Measurements from ENCODE around the gene NATD1.

The NATD1 gene

GRCh38 chr17:21289175-21289901, 36.1 kb upstream of the NATD1 start:
- DNase-seq = no peak

- no peak for DNase-seq
Measured at GRCh38 chr17:21288571-21289017, 35.4 kb upstream of the NATD1 start.

GRCh38 chr17:21287703-21288449, 34.7 kb upstream of the NATD1 start:
- DNase-seq = peak in 2 of 3 experiments; percentile 11 to 13

DNA sequence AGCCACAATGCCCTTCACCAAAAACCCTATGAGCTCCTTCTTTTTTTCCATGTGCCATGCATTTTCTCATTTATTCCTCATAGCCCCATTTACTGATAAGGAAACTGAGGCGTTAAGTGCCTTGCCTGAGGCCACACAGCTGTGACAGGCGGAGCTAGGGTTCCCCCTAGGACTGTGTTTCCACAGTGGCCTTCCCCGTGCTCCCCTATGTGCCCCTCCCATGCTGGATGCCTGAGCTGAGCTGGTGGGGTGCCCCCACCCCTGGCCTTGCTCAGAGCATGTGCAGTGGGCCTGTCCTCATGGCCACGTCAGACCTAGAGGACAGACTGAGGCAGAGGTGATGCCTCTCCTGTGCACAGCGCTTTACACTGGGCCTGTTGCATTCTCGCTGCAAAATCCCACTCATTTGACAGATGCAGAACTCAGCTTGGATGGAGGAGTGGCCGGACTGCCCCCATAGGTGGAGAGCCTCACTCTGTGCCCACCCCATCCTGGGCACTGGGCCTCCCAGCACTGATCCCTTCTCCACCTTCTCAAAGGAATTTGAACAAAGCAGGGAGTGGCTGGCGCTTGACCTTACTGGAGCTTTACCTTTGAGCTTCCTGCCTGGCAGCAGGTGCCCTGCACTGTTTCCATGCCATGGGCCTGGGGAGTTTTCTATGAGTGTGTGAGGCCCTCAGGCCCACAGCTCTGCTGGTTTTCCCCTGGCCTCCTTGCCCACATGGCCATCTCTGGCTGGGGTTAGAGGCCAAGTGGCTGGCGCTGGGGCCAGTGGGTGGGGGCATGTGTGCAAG, 33.9 kb upstream of the NATD1 start:
- DNase-seq = no peak

DNA sequence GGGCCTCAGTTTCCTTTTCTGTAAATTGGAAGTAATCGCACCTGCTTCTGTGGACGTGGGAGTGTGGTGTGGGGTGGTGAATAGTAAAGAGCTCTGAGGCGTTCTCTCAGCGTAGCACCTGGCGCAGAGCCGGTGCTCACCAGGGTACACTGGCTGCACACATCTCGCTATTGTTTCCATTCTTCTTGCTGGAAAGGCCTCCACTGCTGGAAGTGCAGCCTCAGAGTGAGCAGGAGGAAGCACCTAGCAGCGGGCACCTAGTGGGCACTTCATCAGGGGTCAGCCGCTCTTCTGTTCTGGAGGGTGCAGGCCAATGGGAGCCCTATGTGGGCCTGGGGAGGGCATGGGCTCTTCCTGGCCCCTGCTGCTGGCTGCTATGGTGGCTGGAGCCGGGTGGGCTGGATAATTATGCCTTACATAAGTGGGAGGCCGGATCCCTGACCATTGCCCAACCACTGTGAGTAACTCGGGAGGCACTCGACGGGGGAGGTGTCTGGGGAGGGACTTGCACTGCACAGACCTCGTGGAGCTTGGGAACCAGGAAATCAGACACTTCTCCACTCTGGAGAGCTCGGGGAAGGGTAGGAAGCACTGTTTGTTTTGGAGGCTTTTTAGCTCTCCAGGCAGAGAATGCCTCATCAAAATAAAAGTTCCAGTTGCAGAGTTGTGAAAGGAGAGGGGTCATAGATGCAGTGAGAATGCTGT, 33.0 kb upstream of the NATD1 start:
- DNase-seq = peak; percentile 65 to 82 (median 73)

DNA sequence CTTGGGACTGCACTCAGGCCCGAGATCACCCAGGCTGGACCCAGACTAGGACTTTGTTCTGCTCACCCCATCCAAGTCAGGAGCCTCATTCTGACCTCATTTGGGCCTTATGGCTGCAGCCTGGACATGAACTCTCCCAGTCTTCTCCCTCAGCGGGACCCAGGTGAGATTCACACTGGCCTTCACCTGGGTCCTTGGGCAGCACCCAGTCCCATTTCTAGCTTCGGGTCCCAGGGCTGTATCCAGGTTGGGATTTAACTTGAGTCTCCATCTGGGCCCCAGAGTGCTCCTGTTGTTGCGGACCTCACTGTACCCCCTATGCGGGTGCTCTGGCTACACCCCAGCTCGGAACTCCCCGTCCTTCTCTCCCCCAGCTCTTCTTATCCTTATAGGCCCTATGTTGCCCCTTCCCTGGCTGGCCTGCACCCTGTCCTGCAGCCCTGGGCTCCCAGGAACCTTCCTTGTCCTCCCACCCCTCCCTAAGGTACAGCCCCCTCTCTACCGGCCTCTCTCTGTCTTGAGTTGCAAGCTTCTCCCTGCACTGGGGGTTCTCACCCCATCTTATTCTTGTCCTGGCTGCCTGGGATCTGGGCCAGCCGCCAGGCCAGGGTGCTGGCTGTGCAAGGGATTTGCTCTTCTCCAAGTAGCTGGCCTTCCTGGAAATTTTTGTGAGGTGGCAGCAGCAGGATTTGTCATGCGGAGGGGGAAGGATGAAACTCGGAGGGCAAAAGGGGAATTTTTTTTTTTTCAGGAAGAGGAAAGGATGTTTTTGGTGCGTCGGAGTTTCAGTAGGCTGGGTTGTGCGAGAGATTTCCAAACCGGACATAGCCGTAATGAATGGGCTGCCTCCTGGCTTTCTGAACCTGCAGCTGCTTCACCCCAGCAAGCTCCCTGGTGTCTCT, 32.2 kb upstream of the NATD1 start:
- DNase-seq = peak in 2 of 3 experiments; percentile 17 to 33

- peak; percentile 89 to 97 (median 93) for DNase-seq
Measured at GRCh38 chr17:21284319-21285163, 31.3 kb upstream of the NATD1 start, which contains the start of gene MAP2K3. Gene MAP2K3 (plus strand): TSS chr17:21284711. CDS start chr17:21284921, 210 bp downstream.

DNA sequence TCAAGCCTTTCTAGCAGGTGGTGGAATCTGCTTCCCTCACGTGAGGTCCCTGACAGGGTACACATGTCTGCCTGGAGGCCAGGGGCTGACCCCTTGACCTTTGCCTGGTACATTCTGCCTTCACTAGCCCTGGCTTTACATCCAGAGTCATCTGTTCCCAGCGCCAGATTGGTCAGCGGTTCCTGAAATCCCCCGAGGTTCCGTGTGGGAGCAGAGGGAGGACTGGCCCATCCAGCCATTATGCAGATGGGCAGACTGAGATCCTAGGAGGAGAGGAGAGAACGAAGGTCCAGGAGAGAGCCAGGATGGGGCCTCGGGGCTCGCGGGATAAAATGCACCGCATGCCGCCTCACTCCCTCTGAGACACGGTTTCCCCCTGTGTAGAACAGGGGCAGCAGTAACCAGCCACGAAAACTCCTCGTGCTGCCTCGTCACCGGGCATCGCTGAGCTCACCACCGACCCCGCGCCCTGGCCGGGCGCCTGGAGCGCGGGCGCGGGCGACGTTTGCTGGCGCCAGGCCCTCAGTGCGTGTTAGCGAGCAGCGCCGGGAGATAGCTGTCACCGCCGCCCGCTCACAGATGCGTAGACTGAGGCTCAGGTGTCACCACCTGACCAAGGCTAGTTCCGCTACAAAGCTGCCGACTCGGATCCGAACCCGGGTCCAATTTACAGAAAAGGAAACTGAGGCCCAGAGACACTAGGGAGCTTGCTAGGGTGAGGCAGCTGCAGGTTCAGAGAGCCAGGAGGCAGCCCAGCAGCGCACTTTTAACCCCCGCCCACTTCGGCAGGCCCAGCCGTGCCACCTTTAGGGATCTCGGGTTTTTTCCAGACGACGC, 30.5 kb upstream of the NATD1 start:
- no peak for DNase-seq

GRCh38 chr17:21282850-21283249, 29.6 kb upstream of the NATD1 start:
- no peak for DNase-seq

DNA sequence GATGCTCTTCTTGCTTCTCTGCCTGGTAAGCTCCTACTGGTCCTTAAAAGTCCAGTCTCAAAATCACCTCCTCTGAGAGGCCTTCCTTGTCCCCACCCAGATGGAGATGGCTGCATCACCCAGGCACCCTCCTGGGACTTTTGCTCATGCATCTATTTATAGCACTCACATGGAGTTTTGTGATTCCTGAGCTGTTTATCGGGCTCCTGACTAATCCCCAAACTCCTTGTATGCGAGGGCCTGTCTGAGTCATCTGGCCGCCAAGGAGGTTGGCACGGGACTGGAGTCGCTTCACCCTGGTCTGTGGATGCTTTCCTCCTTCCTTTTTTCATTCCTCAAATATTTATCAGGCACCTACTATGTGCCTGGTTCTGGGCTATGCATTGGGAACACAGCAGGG, 29.0 kb upstream of the NATD1 start:
- DNase-seq = no peak

GRCh38 chr17:21280081-21280518, 26.9 kb upstream of the NATD1 start:
- peak; percentile 50 to 73 (median 69) for DNase-seq

- DNase-seq = no peak
Measured at GRCh38 chr17:21279582-21279981, 26.4 kb upstream of the NATD1 start.

GRCh38 chr17:21279198-21279535, 26.0 kb upstream of the NATD1 start:
- DNase-seq = no peak

GRCh38 chr17:21278450-21279197, 25.4 kb upstream of the NATD1 start:
- no peak for DNase-seq

DNA sequence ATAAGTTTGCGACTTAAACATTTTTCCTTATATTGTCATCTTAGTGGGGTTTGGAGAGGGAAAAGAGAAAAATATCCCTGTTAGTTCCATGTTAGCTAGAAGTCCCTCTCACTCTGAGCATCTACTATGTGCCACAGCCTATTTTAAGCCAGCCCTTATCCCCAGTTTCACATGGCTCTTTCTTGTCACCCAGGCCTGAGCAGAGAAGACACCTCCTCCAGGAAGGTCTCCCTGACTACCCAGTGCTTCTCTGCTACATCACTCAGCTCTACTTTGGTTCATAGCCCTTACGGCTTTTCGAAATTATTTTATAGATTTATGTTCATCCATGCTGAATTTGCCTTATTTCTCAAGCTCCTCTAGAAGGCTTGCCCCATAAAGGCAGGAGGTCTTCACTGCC, 24.1 kb upstream of the NATD1 start:
- no peak for DNase-seq

DNA sequence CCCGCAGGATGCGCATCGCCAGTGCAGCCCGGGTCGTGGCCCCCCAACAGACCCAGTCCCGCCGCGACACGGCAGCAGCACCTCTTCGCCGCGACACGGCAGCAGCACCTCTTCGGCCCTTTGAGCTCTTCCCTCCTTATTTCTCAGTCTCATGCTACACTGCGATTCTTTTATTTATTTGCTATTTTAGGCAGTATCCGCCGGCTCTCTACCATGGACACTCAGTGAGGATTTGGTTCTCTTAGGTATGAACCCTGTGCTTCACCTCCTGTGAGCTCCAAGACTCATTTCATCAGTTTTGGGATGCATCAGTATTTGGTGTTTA, 23.0 kb upstream of the NATD1 start:
- DNase-seq = no peak

- peak; percentile 77 to 87 (median 78) for DNase-seq
Measured at GRCh38 chr17:21275579-21276263, 22.5 kb upstream of the NATD1 start.

DNA sequence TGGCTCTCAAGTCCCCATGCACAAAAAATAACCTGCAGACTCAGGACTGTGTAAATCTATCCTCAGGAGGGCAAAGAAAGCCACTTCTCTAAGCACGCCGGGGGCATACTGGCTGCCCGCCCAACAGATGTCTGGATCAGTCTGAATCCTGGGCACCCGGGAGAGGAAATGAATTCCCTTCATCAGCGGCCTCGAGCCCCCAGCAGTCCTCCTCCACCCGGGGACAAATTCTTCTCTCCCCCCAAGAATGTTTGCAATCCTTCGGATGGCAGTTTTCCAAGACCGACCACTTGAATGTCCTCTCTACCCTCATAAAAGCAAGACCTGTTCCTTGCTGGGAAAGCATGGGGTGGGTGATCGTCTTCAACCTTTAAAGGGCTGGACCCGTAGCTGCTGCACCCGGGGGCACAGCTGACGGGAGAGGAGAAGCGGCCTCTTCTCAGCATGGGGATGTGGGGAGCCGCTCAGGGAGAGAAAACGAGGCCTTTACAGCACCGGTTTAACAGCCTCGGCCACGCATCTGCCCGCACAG, 21.9 kb upstream of the NATD1 start:
- DNase-seq = peak in 1 of 3 experiments; percentile 67
